HG02678 (cell line): ENCODE measurements around the gene RFTN2.
"Not testable (repeated sequence)": the region's sequence is repeated elsewhere in the genome, so short reads cannot be mapped to it uniquely, and the experiment has no call there.

Source experiments
- ATAC-seq: cut with Tn5 transposase; IDR thresholded peaks from one replicate; pipeline ENCODE4 v1.9.1; 2021; ENCODE audit warnings: mild to moderate bottlenecking, moderate library complexity; ENCODE audit not compliant: unreplicated experiment

Gene RFTN2

DNA sequence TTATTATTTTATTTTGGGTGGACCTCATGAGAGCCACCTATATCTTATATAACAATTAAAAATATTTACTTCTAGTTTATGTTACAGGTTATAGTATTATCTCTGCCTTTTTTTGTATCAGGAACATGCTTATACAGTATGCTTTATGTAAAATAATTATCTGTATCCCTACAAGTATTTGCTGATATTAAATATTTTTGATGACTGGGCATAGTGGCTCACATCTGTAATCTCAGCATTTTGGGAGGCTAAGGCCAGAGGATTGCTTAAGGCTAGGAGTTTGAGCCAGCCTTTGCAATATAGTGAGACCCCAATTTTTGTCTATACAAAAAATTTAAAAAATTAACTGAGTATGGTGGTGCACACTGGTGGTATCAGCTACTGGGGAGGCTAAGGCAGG lies 119.9 kb downstream of the RFTN2 start:
- no peak for ATAC-seq

GRCh38 chr2:197551260-197551659 lies 124.1 kb downstream of the RFTN2 start:
- not testable (repeated sequence) for ATAC-seq

GRCh38 chr2:197548582-197548981 lies 126.8 kb downstream of the RFTN2 start:
- ATAC-seq: no peak

- ATAC-seq: no peak
These were observed 128.1 kb downstream of the RFTN2 start for GRCh38 chr2:197547163-197547900.

DNA sequence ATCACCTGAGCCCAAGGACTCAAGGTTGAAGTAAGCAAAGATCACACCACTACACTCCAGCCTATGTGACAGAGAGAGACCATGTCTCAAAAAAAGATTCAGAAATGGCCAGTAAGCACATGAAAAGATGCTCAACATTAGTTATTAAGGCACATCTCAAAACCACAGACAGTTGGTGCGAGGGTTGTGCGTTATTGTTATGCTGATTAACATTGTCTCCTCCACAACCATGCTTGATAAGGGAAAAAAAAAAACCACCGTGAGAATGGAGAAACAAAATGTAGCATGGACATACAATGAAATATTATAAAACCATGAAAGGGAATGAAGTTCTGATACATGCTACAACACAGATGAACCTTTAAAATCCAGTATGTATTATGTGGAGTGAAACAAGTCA lies 132.2 kb downstream of the RFTN2 start:
- ATAC-seq: no peak

- no peak for ATAC-seq
These were observed 135.7 kb downstream of the RFTN2 start for GRCh38 chr2:197539734-197540133.

DNA sequence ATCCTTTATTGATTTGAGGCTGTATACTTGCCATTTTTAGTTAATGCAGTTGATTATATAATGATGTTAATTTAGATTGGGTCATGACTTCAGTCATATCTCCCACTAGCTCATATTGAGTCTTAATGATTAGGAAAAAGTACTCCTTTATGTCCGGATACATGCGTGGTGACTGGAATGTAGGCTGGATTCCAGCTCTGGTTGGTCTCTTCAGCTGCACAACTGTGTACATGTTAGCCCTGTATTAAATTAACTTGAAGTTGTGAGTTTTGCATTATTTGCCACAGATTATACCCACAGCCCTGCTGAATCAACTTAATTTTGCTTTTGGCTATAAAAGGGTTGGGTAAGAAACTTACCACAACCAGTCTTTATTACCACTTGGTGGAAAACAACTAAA lies 137.0 kb downstream of the RFTN2 start:
- no peak for ATAC-seq
